Activated CD8-positive, alpha-beta memory T cell treated with anti-CD3 and anti-CD28 coated beads, Interleukin-2, amount 50 U/mL, for 4 hours (primary cell): ENCODE measurements around the gene ZCCHC14.
A peak's percentile ranks its signal among the peaks of the same experiment; 100 is the strongest.

ENCODE experiments used
- DNase-seq: peaks from one replicate; pipeline ENCODE4 v3.0.0-alpha.2; 2020

The ZCCHC14 gene

DNA sequence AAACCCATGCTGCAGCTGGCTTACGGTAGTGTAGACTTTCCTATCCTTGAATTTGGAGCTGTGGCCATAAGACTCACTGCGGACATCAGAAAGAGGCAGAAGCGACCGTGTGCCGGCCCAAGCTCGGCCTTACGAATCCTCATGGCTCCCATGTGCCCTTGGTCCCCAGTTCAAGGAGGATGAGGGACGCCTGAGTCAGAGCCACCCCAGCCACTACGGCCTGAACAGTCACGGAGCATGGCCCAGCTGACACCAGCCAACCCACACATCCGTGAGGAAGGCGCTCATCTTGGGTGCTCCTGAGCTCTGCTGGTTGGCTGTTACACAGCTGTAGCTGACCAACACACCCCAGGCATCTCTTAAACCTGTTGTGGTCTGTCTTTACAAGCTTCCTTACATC lies 44.0 kb downstream of the ZCCHC14 start:
- DNase-seq = no peak

DNA sequence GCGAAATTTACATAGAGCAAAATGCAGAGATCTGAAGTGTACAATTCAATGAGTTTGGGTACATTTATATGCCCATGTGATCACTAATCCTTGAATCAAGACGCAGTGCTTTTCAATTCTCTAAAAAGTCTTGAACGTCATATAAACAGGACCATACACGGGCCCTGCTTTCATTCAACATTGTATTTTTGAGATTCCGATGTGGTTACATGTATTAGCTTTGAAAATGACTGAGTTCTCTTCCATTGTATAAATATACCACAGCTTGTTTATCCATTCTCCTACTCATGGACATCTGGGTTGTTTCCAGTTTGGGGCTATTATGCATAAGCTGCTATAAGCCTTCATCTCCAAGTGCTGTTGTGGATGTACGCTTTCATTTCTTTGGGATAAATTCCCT lies 45.5 kb downstream of the ZCCHC14 start:
- no peak for DNase-seq

DNA sequence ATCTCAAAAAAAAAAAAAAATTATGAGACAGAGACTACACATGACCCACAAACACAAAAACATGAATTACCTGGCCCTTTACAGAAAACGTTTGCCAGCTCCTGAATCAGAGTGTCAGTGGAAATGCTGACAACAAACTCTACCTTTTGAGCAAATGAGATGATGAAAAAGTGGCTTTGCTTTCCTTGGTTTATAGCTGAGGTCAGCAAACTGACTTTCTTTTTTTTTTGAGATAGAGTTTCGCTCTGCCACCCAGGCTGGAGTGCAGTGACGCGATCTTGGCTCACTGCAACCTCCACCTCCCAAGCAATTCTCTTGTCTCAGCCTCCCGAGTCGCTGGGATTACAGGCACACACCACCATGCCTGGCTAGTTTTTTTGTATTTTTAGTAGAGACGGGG lies 46.3 kb downstream of the ZCCHC14 start:
- DNase-seq = no peak

DNA sequence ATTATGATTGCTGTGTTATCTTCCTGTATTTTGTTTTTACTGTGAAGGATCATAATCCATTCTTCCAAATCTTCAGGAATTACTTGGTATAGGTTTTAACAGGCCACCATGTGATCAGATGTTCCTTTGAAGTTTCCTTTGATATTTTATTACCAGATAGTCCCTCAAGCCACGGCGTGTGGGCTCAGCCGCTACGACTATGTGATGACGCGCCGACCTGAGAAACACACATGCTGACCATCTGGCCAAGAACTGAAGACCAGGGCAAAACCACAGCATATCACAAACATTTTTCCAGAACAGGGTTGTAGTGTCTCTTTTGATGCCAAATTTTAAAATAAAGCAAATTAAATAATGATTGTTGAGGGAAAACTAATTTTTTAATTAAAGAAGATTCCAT lies 47.3 kb downstream of the ZCCHC14 start:
- no peak for DNase-seq

DNA sequence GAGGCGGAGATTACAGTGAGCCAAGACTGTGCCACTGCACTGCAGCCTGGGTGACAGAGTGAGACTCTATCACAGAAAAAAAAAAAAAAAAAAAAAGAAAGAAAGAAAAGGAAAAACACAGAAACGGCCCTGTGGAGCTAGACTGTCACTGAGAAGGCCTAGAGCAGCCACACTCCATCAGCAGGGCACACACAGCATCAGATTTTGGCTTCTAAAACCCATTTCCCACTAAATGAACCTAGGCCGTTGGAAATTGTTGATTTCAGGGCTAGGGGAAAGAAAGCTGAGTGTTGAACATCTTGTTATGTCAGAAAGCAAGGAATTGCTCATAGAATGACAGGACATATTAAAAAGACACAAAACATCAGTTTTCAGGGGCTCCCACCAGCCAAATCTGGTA lies 48.9 kb downstream of the ZCCHC14 start:
- DNase-seq = no peak

DNA sequence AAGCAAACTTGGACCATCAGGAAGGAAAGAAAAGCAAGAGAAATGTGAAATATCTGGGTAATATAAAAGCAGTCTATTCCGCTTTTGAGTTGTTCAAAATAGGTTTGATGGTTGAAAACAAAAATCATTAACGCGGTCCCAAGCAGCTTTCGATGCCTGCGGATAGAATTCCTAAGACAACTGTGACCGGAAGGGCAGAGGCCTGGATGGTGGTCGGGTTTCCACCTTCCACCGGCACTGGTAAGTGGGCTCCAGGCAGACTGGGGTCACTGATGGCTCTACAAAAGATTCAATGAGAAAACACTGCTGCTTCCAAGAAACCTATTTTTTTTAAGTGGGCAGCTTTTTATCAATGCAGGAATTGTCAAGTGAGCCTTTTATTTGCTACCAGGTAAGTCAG lies 49.8 kb downstream of the ZCCHC14 start:
- DNase-seq = no peak

DNA sequence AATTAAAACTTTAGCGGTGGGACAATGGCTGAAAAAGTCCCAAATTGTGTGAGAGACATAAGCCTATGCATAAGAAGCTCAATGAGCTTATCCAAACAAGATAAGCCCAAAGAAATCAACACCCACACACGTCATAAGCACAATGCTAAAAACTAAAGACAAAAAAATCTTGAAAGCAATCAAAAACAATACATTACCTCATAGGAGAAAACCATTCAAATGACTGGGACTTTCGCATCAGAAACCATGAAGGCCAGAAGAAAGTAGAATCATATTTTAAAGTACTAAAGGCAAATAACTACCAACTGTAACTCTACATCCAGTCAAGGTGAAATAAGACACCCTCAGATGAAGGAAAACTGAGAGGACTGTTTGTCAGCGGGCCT lies 50.2 kb downstream of the ZCCHC14 start:
- DNase-seq = no peak

DNA sequence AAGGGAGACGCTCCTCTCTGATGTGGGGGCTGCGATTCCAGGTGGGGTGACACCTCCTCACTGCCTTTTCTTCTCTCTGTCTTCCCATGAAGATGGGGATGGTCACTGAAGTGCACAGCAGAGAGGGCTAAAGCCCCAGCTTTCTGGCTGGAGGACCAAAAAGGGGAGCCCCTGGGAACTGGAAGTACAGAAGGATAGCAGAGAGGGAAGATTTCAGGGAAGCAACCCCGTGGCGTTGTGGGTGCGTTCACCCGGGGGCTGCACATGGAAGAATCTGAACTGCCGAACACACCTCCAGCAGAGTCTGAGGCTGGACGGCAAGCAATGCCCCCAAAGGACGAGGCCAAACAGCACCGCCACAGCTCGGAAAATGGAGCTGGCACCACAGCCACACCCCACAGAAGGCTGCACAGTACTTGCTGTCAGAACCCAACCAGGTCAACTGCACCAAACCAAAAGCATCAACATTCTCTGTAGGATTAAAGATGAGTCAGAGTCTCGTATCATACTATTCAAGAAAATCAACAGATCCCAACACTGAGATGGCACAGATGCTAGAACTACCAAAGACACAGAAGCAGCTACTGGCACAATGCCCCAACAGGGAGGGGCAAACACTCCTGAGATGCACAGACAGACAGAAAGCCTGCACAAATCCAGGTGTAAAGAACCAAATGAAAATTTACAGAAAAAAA lies 50.8 kb downstream of the ZCCHC14 start:
- no peak for DNase-seq

DNA sequence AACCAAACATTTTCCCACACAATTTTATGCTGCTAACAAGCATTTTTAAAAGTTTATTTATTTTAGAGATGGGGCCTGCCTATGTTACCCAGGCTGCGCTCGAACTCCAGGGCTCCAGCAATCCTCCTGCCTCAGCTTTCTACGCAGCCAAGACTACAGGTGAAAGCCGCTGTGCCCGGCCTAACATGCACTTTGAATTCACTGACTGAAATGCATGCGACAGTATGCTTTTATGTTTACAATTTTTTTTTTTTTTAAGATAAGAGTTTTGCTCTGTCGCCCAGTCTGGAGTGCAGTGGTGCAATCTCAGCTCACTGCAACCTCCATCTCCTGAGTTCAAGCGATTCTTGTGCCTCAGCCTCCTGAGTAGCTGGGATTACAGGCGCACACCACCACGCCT lies 52.9 kb downstream of the ZCCHC14 start:
- DNase-seq = no peak

DNA sequence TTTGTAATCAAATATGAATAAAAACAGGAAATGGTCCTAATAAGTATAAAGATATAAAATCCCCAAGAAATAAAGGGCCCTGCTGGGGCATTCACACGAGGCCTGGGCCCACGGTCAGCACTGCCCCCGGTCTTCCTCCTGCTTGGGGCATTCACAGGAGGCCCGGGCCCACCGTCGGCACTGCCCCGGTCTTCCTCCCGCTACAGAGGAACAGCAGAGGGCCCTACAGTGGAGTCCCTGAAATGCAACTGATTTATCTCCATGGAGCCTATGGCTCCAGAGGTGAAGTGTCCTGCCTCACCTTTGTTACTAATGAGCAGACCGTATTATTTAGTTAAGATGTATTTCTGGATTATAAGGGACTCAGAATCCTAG lies 54.2 kb downstream of the ZCCHC14 start:
- DNase-seq = no peak

DNA sequence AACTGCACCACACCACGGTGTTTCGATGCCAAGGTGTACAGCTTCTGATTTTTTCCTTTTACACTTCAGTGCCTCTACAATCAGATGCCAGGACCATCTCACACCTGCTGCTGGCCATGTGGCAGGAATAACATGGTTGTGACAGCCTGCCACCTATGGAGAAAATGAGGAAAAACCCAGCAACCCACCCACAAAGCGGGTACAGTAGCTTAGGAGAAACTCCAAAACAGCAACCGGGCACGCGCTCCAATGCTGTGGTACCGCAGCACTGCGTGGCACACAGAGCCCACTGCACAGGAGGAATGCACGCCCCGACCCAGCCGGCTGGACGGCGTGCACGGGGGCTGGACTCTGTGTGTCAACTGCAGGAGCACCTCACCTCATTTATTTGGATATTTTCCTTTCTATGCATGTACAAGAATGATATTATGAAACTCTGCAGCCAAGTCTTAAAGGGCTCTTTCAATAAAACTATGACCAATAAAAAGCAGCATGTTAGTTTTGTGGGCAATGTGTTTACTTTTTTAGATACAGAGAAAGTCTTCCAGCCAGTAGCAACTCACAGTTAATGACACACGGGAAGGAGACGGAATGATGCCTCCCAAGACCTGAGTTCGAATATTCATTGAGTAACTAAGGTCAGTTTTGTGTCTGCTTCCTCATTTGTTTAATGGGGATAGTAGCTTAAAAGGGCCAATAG lies 54.8 kb downstream of the ZCCHC14 start:
- no peak for DNase-seq

DNA sequence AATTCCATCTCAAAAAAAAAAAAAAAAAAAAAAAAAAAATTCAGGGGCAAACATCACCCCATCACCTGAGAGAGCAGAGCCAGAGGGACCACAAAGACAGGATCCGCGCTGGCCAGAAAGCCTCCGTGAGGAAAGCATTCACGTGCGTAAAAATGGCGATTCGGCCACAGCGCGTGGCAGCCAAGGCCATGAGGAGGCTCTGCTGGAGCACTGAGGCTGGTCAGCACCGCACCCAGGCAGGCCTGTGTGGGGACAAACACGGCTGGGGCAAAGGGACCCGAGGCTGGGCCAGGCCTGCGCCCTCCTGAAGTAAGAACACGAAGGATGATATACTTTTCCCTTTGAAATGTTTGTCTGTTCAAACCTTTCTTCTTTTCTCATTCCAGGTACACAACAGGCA lies 55.5 kb downstream of the ZCCHC14 start:
- DNase-seq = no peak

DNA sequence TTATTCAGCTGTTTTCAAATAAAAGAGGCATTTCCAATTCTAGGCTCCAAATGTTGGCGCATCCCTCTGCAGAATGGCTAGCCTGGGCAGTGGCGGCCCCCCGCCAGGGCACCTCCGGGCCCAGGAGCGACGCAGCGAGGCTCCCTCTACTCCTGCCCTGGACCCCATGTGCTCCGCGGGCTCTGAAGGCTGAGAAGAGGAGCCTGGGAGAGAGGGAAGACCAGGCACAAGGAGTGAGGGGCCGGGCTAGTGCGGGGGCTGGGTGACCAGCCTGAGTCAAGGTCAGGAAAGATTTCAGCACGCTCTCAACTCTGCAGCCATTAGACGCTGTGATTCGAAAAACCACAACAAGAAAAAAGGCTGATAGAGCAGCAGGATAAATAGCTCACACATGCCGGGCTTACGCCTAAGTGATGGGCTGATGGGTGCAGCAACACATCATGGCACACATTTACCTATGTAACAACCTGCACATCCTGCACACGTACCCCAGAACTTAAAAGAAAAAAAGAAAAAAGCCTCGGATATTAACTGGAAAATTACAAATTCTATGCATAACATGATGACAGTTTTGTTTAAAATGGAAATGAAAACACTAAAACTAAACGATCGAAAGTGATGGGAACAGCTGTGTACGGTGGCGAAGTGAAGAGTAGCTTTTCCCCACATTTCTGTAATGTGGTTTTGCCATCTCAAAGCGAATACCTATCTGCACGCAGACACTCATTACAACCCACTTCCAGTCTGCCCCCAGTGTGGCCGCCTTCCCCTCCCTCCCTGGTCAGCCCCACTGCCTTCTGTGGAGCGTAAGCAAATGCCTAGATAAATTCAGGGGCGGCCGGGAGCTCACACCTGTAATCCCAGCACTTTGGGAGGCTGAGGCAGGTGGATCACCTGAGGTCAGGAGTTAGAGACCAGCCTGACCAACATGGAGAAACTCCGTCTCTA lies 56.3 kb downstream of the ZCCHC14 start:
- DNase-seq = no peak

DNA sequence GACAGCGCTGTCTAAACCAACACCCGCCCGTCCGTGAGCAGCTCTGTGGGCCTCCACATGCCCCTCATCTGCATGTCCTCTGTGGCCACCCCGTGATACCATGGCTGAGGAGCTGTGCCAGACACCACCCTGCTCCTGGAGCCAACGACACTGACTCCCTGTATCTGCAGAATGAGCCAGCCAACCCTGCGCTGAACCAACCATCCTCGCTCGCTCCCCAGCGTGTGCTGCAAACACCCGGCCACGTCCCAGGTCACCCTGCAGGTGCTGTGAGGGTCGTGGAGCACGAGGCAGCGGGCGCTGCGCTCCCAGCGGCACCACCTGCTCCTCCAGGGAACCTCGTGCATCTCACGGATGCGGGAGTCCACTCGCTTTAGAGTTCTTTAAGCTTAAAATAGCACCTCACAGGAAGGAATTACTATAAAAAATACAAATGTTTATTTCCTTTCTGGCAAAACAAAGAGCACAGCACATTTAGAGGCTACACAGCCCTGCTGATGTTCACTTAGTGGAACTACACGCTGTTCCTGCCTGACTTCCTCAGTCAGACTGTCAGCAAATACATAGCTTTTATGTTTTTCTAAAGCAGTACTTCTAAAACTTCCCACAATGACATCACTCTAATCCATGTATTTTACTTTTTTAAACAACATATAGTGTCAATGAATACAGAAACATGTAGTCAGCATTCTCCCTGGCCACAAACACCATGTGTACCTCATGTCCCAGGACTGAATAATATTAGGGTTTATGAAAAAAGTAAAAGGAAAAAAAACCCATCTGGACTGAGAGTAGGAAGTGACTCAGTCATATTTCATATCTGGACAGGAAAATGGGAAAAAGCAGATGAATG lies 57.2 kb downstream of the ZCCHC14 start:
- DNase-seq = no peak

DNA sequence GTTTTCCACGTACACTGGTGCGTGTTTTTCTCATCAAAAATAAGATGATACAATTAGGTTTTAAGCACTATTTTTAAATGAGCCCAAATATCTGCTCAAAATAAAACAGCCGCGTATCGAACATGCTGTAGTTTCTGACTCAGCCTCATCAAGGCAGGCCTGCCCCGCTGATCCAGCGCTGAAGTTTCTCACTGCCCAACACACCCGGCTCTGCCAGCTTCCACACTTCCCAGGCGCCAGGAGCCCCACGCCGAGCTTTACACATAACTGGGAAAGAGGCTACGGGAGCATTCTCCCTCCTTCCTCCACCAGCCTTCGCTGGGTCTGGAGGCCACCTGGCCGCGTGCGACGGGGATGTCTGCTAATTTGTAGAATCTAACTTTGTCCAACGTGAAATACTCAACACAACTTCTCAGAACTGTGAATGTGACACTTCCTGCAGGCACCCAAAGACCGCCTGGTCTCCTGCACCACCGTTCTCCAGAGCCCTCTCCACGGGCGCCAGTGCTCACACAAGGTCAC lies 58.6 kb downstream of the ZCCHC14 start:
- DNase-seq = no peak

DNA sequence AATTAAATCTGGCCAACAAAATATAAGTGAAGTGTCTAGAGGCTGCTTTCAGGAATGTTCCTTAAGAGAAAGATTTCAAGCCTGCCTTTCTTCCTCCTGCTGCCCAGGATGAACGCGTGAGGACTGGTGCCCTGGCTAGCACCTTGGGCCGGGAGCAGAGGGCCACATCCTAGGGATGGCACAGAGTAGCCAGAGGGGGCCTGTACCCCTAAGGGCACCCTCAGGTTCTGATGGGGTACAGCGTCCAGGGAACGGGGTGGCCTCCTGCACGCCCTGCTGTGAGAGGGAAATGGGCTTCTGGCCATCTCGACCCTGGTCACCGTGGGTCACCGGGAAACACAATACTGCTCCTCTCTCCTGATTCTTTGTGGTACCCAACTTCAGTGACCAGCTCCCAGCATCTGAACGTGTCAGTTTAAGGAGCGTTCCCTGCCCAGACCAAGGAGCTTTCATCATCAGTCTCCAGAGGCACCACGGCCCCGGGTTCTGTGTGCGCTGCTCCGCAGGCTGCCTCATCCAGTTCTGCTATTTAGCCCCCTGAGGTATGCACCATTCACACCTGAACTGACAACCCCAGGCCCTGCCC lies 60.4 kb downstream of the ZCCHC14 start:
- DNase-seq = no peak

DNA sequence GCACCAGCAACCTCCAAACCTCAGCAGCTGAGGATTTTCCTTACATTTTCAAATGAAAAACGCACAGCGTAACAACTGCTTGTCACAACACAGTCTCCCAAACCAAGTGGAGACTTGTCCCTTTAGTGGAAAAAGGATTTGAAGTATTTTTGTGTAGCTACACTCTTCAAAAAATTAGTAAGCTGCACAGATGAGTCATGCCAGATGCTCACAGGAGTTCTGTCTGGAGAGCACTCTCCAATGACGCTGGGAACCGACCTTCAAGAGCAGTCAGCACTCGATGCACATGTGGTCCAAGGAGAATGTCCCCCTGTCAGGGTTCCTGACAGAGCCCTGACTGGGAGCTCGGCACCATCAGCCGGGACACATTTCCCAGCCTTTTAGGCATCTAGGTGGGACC lies 60.9 kb downstream of the ZCCHC14 start:
- no peak for DNase-seq

DNA sequence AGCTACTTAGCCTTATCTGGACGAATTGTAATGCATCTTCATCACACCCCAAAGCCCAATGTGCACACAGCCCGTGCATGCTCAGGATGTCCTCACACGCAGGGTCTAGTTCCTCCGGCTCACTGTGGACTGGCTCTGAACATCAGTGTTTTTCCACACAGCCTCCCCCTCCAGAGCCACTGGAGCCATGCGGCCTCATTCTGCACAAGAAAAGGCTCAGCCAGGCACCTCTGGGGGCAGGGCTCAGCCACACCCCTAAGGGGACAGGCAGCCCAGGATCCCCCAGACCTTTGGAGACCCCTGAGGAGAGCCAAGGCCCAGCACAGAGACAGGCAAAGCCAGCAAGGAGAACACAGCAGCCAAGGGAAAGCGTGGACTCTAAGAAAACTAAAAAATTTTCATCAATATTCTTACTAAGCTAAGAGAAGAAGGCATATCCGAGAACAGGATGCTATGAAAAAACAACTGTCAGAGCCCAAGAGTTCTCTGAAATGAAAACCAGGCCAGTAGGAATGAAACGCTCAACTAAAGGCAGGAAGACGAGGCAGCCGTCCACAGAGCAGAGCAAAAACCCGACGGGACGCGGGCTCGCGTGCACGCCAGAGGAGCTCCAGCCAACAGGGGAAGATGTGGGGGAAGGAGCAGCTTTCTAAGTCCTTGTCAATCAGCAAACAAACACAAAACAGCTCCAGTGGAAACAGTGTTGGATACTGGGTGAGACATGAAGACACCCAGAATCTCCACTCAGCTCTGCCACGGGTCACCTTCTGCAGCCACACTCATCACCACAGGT lies 66.2 kb downstream of the ZCCHC14 start:
- peak; percentile 3 for DNase-seq

DNA sequence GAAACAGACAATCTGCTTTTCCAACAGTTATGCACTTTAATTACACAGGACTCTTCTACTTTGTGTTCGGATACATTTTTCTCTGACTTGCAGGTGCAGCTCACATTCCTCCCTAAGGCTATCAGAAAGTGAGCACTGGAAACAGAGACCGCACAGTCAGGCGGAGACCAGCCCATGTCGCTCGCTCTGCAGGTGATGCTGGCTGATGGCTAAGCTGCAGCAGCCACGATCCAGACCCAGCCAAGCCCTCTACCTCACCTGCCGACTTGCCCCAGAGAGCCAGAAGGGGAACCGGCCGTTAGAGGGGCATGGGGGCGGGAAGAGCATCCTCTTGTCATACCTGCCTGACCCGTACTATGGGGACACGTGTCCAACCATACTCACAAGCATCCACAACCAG lies 66.9 kb downstream of the ZCCHC14 start:
- DNase-seq = peak; percentile 8

DNA sequence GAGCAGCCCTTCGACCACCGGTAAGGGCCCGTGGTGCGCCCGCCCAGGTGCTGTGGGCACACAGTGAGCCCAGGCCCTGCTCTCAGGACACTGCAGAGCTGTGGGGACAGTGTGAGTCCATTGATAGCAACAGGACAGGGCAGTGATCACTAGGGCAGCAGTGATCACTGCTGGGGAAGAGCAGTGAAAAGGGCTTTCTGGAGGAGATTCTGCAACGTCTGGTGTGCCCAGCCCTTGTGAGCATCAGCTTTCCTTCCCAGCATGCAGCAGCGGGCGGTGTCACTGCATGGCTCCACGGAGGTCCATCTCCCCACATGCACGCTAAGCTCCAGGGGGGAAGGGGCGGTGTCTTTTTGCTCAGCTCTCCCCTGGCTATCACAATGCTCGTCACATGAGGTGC lies 68.6 kb downstream of the ZCCHC14 start:
- DNase-seq = peak; percentile 0

DNA sequence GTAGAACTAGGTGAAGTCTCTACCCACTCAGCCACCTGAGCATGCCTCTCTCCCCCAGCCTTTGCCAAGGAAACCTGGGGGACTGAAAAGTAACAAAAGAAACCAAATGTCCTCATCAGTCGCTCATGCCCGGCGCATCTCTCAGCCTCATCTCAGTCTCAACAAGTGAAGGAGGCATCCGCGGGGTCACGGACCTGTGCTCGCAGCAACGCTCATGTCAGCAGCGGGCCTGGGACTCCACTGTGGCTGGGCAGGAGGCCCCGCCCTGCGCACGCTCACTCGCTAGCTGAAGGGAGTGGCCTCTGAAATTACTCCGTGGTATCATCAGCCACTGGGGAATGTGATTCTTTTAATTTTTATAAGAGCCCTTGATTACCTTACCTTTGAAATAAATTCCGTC lies 69.4 kb downstream of the ZCCHC14 start:
- no peak for DNase-seq
